Mesodermal cell (in vitro differentiated cells): Measurements from ENCODE around the gene MGST3.
"Not testable (repeated sequence)": the region's sequence is repeated elsewhere in the genome, so short reads cannot be mapped to it uniquely, and the experiment has no call there.

Source experiments
- H3K27ac ChIP-seq: 2 replicates; pipeline ENCODE4 v1.7.0; 2013; ENCODE audit warnings: mild to moderate bottlenecking, low read depth, low read length, moderate library complexity; ENCODE audit not compliant: severe bottlenecking
- H3K36me3 ChIP-seq: 2 replicates; pipeline ENCODE4 v1.7.1; 2013; ENCODE audit warnings: mild to moderate bottlenecking, low read length, moderate library complexity; ENCODE audit not compliant: control insufficient read depth, insufficient read depth
- H3K4me1 ChIP-seq: one replicate; pipeline ENCODE4 v1.7.1; 2013; ENCODE audit warnings: mild to moderate bottlenecking, low read length; ENCODE audit not compliant: insufficient read depth, control insufficient read depth, poor library complexity, severe bottlenecking
- H3K4me3 ChIP-seq: 2 replicates; pipeline ENCODE4 v1.7.0; 2013; ENCODE audit warnings: low read length, control low read depth, mild to moderate bottlenecking; ENCODE audit not compliant: insufficient read depth, poor library complexity, severe bottlenecking; ENCODE audit errors: extremely low read depth
- H3K9me3 ChIP-seq: 2 replicates; pipeline ENCODE4 v1.7.1; 2013; ENCODE audit warnings: mild to moderate bottlenecking, low read length, moderate library complexity; ENCODE audit not compliant: control insufficient read depth
- WGBS, 2 experiments: methylation state at CpG; one replicate each; pipeline ENCODE4 v1.1.5; 2013; ENCODE audit warnings: missing lambda C conversion rate in 2 of 2; ENCODE audit not compliant: insufficient coverage in 2 of 2; 5-methylcytosine and 5-hydroxymethylcytosine counted together

MGST3 gene

DNA sequence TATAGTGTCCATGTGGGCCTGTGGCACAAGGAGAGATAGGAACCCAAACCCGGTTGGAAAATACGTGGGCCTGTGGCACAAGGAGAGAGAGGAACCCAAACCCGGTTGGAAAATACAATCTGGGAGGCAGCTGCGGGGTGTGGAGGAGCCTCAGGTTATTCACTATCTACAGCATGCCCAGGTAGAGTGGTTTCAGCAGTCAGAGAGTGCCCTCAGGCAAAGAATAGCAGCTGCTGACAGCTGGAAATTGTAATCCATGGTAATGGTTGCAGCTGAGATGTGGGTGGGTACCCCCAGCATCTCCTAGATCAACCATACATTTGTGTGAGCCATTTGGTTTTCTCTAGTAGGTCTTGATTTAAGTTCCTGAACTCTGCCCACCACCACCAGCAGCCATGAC, 25.8 kb upstream of the MGST3 start:
- no peaks in the 10 kb centered on the region for H3K9me3 ChIP-seq
- WGBS, 2 experiments = 74 to 93% methylated on average over 3 of the region's 4 CpGs
- no peak overlapping the region for H3K4me3 ChIP-seq
- no peak overlapping the region for H3K27ac ChIP-seq
- H3K4me1 ChIP-seq = no peaks in the 10 kb centered on the region
- no peaks in the 10 kb centered on the region for H3K36me3 ChIP-seq

DNA sequence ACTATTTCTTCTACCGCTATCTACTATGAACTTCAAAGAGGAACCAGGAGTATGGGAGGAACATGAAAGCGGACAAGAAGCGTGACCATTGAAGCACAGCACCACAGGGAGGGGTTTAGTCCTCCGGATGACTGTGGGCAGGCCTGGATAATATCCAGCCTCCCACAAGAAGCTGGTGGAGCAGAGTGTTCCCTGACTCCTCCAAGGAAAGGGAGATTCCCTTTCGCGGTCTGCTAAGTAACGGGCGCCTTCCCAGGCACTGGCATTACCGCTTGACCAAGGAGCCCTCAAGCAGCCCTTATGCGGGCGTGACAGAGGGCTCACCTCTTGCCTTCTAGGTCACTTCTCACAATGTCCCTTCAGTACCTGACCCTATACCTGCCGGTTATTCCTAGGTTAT, 24.4 kb upstream of the MGST3 start:
- H3K27ac ChIP-seq, H3K9me3 ChIP-seq, H3K4me1 ChIP-seq, H3K36me3 ChIP-seq, H3K4me3 ChIP-seq: not testable (repeated sequence)
- WGBS, 2 experiments = 85 to 92% methylated on average over 4 to 9 of the region's 12 CpGs

GRCh38 chr1:165610866-165611265, 20.2 kb upstream of the MGST3 start:
- H3K27ac ChIP-seq = no peak overlapping the region
- H3K36me3 ChIP-seq = no peaks in the 10 kb centered on the region
- no CpG with 5 or more reads among the region's 1 CpG for WGBS, 2 experiments
- no peaks in the 10 kb centered on the region for H3K4me1 ChIP-seq
- no peak overlapping the region for H3K4me3 ChIP-seq
- no peaks in the 10 kb centered on the region for H3K9me3 ChIP-seq

- 83 to 100% methylated on average over 1 of the region's 3 CpGs for WGBS, 2 experiments
- no peaks in the 10 kb centered on the region for H3K9me3 ChIP-seq
- H3K27ac ChIP-seq = no peak overlapping the region
- H3K4me1 ChIP-seq = no peaks in the 10 kb centered on the region
- H3K4me3 ChIP-seq = no peak overlapping the region
- H3K36me3 ChIP-seq = no peaks in the 10 kb centered on the region
Observed at GRCh38 chr1:165612062-165612461, 19.0 kb upstream of the MGST3 start.

DNA sequence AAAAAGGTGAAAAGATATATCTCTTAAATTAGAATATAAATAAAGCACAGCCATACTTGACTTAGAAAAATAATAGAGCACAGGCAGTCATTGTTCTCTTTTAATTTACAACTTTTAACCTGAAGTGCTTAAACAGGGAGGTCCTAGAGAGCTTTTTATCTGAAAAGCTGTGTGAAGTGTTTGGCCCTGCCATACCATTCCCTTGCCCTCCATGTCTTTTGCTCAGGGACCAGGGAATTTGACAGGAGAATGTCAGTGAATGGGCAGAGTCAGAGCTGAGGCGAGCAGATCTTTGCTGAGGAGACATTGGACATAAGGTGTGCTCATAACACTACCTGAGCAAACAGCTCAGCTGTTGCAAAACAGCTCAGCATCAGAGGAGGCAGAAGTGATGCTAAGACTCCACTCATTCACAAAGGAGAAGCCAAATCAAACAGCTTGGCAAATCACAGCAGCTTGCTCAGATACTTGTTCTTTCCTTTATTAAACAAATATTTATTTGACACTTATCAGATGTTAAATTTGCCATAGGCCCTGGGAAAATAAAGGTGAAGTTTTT, 14.9 kb upstream of the MGST3 start:
- WGBS, 2 experiments = 57 to 83% methylated on average over 1 of the region's 1 CpG
- H3K4me3 ChIP-seq = no peak overlapping the region
- H3K36me3 ChIP-seq = no peaks in the 10 kb centered on the region
- H3K9me3 ChIP-seq = no peaks in the 10 kb centered on the region
- H3K27ac ChIP-seq = no peak overlapping the region
- no peaks in the 10 kb centered on the region for H3K4me1 ChIP-seq

DNA sequence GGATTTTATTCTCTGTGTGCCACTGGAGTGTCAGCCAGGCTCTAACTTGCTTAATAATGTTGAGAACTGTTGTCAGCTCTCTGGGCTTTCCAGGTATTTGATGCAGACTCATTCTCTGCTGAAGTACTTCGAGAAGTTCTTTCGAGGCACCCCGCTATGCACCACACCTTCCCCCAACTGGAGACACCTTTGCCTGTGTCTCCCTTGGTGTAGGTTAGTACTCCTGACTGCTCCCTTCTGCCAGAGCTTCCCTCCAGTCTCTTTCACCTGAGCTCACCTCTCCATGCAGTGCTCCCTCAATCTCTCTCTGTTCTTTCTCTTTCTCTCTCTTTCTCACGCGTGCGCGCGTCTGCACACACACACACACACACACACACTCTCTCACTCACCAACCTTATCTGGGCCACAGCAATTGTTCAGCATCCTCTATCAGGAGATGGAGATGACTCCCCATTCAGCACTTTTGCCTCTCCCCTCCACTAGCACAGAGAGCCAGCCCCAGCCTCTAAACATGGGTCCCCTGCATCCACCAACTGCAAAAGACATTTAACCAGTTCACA, 14.0 kb upstream of the MGST3 start:
- WGBS, 2 experiments = 84 to 100% methylated on average over 5 to 8 of the region's 8 CpGs
- H3K27ac ChIP-seq = no peak overlapping the region
- no peaks in the 10 kb centered on the region for H3K36me3 ChIP-seq
- H3K4me1 ChIP-seq = no peaks in the 10 kb centered on the region
- H3K9me3 ChIP-seq = no peaks in the 10 kb centered on the region
- no peak overlapping the region for H3K4me3 ChIP-seq

- H3K9me3 ChIP-seq = no peaks in the 10 kb centered on the region
- H3K36me3 ChIP-seq = no peaks in the 10 kb centered on the region
- WGBS, 2 experiments = 60% methylated on average over 1 of the region's 1 CpG; no CpG with 5 or more reads in 1 of the 2 experiments
- no peak overlapping the region for H3K4me3 ChIP-seq
- H3K27ac ChIP-seq = no peak overlapping the region
- no peaks in the 10 kb centered on the region for H3K4me1 ChIP-seq
Observed at GRCh38 chr1:165619647-165620151, 11.3 kb upstream of the MGST3 start.

- H3K9me3 ChIP-seq = no peaks in the 10 kb centered on the region
- H3K27ac ChIP-seq = no peak overlapping the region
- H3K4me1 ChIP-seq = peaks cover 7% of the 10 kb centered on the region
- H3K36me3 ChIP-seq = no peaks in the 10 kb centered on the region
- no peak overlapping the region for H3K4me3 ChIP-seq
Observed at GRCh38 chr1:165623624-165624023, 7.4 kb upstream of the MGST3 start.

DNA sequence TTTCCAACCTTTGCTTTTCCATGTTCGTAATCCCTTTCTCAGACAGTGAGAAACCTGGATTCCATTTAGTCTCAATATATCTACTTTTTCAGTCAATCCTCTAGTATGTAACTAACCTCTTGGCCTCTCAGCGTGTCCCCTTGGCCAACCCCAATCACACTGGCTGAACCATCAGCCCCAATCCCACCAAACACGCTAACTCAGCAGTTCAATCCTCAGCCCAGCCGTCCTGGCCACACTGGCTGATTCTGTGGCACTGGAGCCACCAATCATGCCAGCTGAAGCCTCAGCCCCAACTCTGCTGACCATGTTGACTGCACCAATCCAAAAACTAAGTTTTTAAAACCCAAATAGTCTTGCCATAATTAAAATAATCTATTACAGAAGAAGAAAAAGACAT, 6.6 kb upstream of the MGST3 start:
- no peaks in the 10 kb centered on the region for H3K36me3 ChIP-seq
- WGBS, 2 experiments = 88 to 95% methylated on average over 3 to 4 of the region's 4 CpGs

GRCh38 chr1:165628147-165628822, 2.7 kb upstream of the MGST3 start:
- 95 to 97% methylated on average over 4 of the region's 6 CpGs for WGBS, 2 experiments
- Histone ChIP-seq H3K9me3 (no peaks in the 10 kb centered on the region), H3K27ac (peak overlapping the region; percentile 48), H3K4me3 (no peak overlapping the region), H3K36me3 (no peaks in the 10 kb centered on the region), H3K4me1 (peaks cover 20% of the 10 kb centered on the region)

More for the DNA sequence above, 6.6 kb upstream of the MGST3 start:
- Histone ChIP-seq H3K4me3 (no peak overlapping the region), H3K9me3 (no peaks in the 10 kb centered on the region), H3K27ac (no peak overlapping the region), H3K4me1 (peaks cover 12% of the 10 kb centered on the region)

DNA sequence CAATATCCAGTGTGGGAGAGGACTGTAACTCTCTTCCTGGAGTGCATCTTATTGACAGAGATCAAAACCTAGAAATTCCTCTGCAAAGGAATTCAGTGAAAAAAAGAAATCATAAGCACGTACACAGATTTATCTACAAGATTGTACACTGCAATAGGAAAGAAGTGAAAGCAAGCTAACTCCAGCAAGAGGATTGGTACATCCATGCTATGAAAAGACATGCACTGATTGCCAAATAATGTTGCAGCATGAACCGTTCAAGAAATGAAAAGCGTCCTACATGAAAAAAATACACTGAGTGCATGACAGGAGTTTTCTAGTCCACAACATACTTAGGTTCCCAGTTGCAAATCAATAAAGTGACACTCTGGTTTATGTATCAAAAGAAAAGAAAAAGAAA, 1.9 kb upstream of the MGST3 start:
- H3K36me3 ChIP-seq = no peaks in the 10 kb centered on the region
- no peak overlapping the region for H3K4me3 ChIP-seq
- 93 to 100% methylated on average over 2 to 3 of the region's 3 CpGs for WGBS, 2 experiments
- H3K4me1 ChIP-seq = peaks cover 20% of the 10 kb centered on the region
- H3K27ac ChIP-seq = peak overlapping the region; percentile 48
- H3K9me3 ChIP-seq = no peaks in the 10 kb centered on the region
